ENCODE results near the gene PRKCA. TPM values are rescaled to one million over a fixed set of nuclear protein-coding genes. Genes with fewer than 3 reads are reported as not detected.
A peak's percentile ranks its signal among the peaks of the same experiment; 100 is the strongest.

The PRKCA gene
- total and polyA plus RNA-seq, 10 of the 15 experiments (the other 5 are each of a cell fraction or from before 2014, with no cell fraction given), result 0.11 to 14.6 (median 0.72) TPM

- intact Hi-C loops (cut with micrococcal nuclease; ENCODE audit: unreplicated experiment) (loop anchor here (5.0 kb wide), 1 partner anchor 127 kb away; the partner anchor contains the start of gene PRKCA), in situ Hi-C loops (cut with MboI) (no loop called here)
- CTCF ChIA-PET, result interaction anchor here (0.9 kb wide), 1 partner anchor 737 kb away, joined by 3 read pairs; no protein-coding TSS in a partner anchor
- no peaks in the 10 kb centered on the region for H3K79me2 ChIP-seq (ENCODE audit: control insufficient read depth, insufficient read depth, low read length)
- POLR2A ChIA-PET, result no interaction called here
- 80% methylated on average over 1 of the region's 1 CpG for WGBS (ENCODE audit: insufficient coverage, insufficient replicate concordance, low lambda C conversion rate, missing lambda C conversion rate)
- no peak overlapping the region for H3K4me2 ChIP-seq (ENCODE audit: control insufficient read depth, insufficient read depth)
- no peak overlapping the region for H3K9ac ChIP-seq (ENCODE audit: control insufficient read depth, insufficient read depth, low read length)
- no peaks in the 10 kb centered on the region for H3K36me3 ChIP-seq (ENCODE audit: control insufficient read depth in 2 of 2, insufficient read depth in 2 of 2, low read length in 1 of 2)
- no TSS peak for BruUV-seq (replicated peaks)
- FAIRE-seq (no peak), ATAC-seq (peak; percentile 53), DNase-seq (ENCODE audit: low read depth, low spot score) (no peak)
- H3K4me3 ChIP-seq, result no peak overlapping the region
- TF ChIP-seq WRNIP1 (IDR thresholded peaks at IDR 0.05; ENCODE audit: borderline replicate concordance, low read depth, low read length) (no peak), NFXL1 (IDR thresholded peaks at IDR 0.05; ENCODE audit: borderline replicate concordance) (no peak), RCOR1 (conservative IDR thresholded peaks at IDR 0.05; ENCODE audit: low read depth, low read length) (no peak), GABPA (IDR thresholded peaks at IDR 0.05; ENCODE audit: low read depth) (no peak), YY1 (IDR thresholded peaks at IDR 0.05; ENCODE audit: low read depth, low read length) (no peak), KAT2A (conservative IDR thresholded peaks at IDR 0.05; ENCODE audit: control insufficient read depth, low read depth, low read length) (no peak), RB1 (IDR thresholded peaks at IDR 0.05; ENCODE audit: borderline replicate concordance) (no peak), KLF5 (IDR thresholded peaks at IDR 0.05; ENCODE audit: partially characterized antibody) (no peak)
- H2AFZ ChIP-seq (ENCODE audit: control insufficient read depth, low read depth, low read length), result no peak overlapping the region
- H3K9me3 ChIP-seq (replicated peaks; ENCODE audit: control insufficient read depth, insufficient read depth, low read length), result no peaks in the 10 kb centered on the region
- no peaks in the 10 kb centered on the region for H3K27me3 ChIP-seq (replicated peaks in 1 of 2; ENCODE audit: control insufficient read depth in 2 of 2, insufficient read depth in 2 of 2, low read length in 1 of 2)
- H3K4me1 ChIP-seq (ENCODE audit: control insufficient read depth, insufficient read depth, low read length), result no peaks in the 10 kb centered on the region
- RAD21 ChIA-PET (ENCODE audit: unreplicated experiment), result interaction anchor here (0.9 to 1.1 kb wide), 4 partner anchors 9 to 137 kb away, joined by 3 to 4 read pairs (median 3); no protein-coding TSS in a partner anchor
- SMC1A ChIA-PET (ENCODE audit: uncharacterized antibody, unreplicated experiment), result interaction anchor here (0.6 kb wide), 1 partner anchor 133 kb away, joined by 3 read pairs; no protein-coding TSS in a partner anchor
- no peak overlapping the region for H3K27ac ChIP-seq (ENCODE audit: control insufficient read depth, insufficient read depth)
- H4K20me1 ChIP-seq (ENCODE audit: control insufficient read depth, insufficient read depth), result no peaks in the 10 kb centered on the region
Observed at GRCh38 chr17:66429680-66430079, 127.3 kb downstream of the PRKCA start.

Data from GM12878 (cell line).